GM19240 (cell line): Measurements from ENCODE around the gene GSTO2.

Experiments used
- DNase-seq: peaks from one replicate; pipeline ENCODE4 v3.0.0; 2011; ENCODE audit warnings: low spot score; ENCODE audit not compliant: insufficient read length

GSTO2 gene

GRCh38 chr10:104253606-104254410 lies 15.2 kb upstream of the GSTO2 start:
- no peak for DNase-seq

GRCh38 chr10:104254493-104255310 lies 14.3 kb upstream of the GSTO2 start, which contains the start of gene GSTO1:
Gene GSTO1 (plus strand): TSS chr10:104254892. CDS start chr10:104254929, 37 bp downstream.
- DNase-seq, result peak; percentile 24

DNA sequence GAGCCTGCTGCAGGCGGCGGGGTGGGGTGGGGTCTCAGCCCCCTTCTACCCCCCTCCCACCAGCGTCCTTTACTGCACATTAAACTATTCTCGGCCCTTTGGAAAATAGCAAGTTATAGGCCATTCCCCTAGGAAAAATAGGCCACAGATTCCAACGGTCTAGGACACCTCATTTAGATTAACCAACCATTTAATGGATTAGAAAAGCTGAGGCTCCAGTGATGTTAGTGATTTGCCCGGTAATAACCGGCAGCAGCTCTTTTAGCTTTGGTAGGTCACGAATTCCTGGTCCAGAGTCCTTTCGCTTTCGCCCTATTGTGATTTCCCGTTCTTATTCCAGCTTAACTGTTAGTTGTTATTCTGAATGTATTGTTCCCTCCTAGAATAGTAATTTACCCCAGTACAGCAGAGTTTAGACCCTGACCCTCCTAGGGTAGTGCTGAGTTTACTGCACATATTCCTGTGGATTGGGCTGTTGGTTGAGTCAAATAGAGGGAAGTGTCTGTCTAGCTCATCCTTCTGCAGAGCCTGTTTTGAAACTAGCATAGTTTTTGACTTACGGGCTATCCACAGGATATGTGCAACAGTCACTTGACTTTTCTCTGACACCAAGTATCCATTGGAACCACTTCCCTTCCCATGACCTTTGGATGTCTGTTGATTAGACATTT lies 13.5 kb upstream of the GSTO2 start:
- no peak for DNase-seq

DNA sequence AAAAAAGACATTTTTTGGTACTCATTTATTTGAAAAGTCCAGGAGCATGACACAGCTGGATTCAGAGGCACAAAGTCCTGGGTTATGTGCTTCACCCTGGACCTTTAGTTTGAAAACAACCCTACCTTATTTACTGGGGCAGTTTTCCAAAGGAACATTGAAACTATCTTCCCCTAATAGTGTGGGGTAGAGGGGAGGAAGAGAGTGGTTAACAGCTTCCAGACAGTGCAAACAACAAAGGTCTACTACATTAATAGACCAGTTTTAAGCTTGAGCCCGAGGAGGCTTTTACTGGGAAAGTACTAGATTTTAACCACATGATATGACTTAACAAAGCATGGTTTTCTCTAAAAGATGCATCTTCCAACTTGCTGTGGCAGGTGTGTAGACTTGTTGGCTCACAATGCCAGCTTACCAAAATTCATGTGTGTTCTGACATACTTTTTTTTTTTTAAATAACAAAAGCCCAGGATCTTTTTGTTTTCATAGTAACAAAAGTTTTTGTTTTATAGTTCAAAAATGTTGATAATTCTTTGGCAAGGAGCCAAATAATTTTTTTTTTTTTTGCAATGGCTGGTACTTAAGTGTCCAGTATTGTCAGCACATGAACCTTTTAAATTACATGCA lies 12.5 kb upstream of the GSTO2 start:
- DNase-seq, result no peak

- DNase-seq, result no peak
Observed at GRCh38 chr10:104257235-104257634, 11.7 kb upstream of the GSTO2 start.

- DNase-seq, result no peak
Observed at GRCh38 chr10:104258209-104258608, 10.8 kb upstream of the GSTO2 start.

DNA sequence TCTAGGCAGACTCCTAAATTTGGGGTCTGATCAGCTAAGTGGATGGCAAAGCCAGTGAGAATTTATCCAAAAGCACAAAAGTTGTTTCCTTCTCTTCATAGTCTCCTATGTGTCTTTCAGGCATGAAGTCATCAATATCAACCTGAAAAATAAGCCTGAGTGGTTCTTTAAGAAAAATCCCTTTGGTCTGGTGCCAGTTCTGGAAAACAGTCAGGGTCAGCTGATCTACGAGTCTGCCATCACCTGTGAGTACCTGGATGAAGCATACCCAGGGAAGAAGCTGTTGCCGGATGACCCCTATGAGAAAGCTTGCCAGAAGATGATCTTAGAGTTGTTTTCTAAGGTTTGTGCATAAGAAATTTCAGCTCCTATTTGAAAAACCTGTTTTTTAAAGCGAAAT lies 9.5 kb upstream of the GSTO2 start:
- DNase-seq, result no peak

GRCh38 chr10:104259999-104260774 lies 8.8 kb upstream of the GSTO2 start:
- DNase-seq, result no peak

DNA sequence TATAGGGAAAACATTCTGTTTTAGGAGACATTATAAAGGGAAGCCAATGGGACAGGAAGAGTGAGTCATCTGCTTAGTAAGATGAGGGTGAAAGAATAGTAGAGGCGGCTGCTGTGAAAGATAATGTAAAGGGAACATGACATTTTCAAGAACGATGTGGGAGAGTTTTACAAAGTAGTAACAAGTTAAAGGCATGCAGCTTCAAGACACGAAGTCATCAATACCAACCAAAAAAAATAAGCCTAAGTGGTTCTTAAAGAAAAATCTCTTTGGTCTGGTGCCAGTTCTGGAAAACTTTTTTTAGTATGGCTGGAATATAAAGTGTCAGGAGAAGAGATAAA lies 8.2 kb upstream of the GSTO2 start:
- DNase-seq, result no peak

GRCh38 chr10:104262055-104262454 lies 6.9 kb upstream of the GSTO2 start:
- DNase-seq, result no peak

- DNase-seq, result no peak
Observed at GRCh38 chr10:104264783-104265182, 4.2 kb upstream of the GSTO2 start.

DNA sequence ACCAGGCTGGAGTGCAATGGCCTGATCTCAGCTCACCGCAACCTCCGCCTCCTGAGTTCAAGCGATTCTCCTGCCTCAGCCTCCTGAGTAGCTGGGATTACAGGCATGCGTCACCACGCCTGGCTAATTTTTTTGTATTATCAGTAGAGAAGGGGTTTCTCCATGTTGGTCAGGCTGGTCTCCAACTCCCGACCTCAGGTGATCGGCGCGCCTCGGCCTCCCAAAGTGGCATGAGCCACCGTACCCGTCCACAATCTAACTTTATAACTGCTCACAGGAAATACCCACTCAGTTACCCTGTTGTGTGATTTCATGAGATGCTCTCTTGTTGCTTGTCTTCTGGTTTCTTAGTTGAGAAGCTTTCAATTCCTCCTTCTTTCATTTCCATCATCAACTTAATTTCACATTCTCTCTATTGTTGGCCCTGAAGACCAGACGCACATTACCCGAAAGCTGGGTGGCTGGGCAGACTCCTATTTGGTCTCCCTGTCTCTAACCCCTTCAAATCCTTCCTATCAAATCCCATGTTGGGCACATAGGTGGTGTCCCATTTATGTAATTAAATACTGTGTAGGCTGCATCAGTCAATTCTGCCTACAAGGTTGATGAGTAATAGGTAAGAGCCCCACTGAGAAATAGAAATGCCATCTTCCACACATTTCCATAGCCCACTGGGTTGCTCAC lies 1.1 kb upstream of the GSTO2 start:
- DNase-seq, result no peak

GRCh38 chr10:104268405-104268712 lies 625 bp upstream of the GSTO2 start:
- no peak for DNase-seq

DNA sequence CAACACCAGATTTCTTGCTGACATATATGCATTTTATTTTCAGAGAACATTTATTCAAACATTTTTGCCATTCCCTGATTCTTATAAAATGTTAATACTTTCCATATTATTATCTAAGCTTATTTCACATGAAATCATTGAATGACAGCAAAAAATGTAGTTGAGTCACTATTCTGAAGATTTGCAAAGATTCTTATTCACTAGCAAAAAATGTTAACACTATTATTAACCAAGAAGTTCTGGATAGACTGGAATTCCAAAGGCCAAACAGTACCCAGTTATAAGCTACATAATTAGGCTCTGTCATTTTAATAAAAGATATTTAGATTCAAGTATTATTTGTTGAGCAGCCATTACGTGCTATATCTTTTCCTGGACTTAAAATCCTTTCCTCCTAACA lies 4.3 kb downstream of the GSTO2 start:
- no peak for DNase-seq

DNA sequence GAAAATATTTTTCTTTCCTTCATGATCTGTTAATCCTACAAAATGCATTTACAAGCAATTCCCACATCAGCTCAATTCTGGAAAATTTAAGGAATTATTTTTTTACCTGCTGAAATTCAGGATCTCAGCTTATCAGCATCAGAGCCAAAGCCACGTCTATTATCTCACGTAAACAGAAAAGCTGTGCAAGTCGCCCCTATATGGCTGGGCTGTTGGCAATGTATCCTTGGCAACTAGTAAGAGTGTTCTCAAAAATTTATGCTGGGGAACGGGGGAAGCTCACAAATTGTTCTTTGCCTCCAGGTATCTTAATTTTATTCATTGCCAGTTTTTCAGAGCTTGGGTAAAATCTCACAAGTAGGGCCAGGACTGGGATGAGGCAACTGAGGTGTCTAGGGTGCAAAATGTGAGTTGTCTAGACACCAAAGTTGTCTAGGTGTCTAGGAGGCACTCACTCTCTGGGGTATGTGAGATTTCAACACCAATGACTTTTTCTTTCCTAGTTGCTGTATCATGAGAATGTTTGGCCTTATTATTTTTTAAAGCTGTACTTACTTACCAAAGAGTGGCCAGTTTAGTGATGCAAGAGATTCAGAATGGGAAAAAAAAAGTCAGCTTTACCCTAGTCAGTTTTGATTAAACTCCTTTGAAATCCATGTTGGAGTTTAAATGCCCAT lies 5.1 kb downstream of the GSTO2 start:
- no peak for DNase-seq

DNA sequence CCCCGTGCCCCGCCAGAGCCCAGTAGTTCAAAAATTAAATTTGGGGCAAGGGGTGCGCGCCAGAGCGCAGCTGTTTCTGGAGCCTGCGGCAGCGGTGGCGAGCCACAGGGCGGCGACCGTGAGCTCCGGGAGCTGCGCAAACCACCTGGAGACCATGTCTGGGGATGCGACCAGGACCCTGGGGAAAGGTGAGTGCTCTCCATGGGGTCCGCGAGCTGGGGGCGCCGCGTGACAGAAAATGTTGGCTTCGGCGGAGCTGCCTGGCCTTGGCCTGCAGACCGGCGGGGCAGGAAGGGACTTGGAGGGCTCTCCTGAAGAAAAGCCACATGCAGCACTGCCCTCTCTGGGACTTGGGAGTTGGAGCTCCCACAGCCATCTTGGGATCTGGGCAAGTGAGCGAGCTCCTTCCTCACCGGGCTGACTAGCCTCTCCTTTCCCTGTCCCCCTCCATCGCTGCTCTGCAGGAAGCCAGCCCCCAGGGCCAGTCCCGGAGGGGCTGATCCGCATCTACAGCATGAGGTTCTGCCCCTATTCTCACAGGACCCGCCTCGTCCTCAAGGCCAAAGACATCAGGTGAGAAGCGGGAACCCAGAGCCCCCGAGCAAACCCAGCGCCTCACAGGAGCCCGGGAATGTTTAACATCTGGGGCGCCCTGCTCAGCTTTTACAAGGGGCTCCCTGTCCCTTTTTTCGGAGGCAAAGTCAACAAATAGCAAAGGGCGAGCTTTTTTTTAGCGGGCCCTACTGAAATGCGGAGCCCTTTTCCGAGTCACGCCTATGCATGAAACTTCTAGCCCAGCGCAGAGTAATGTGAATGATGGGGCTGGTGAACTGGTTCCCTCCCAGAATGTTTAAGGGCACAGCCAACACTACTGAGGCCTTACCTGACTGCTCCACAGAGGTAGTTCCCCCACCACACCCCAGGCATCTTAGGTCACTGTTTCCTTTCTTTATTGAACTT lies 6.1 kb downstream of the GSTO2 start:
- DNase-seq, result no peak

- DNase-seq, result no peak
Observed at GRCh38 chr10:104276192-104276591, 7.2 kb downstream of the GSTO2 start.

DNA sequence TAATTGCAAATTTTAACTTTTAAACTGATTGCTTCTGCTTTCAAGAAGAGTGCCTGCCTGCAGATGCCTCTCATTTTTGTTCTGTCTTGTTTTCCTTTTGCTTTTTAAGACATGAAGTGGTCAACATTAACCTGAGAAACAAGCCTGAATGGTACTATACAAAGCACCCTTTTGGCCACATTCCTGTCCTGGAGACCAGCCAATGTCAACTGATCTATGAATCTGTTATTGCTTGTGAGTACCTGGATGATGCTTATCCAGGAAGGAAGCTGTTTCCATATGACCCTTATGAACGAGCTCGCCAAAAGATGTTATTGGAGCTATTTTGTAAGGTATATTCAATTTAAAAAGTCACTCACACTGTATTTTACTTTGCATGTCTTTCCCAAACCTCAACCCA lies 8.8 kb downstream of the GSTO2 start:
- no peak for DNase-seq
